Epithelial cell of proximal tubule (primary cell): ENCODE measurements around the gene KCTD10. TPM values are rescaled to one million over a fixed set of nuclear protein-coding genes. Genes with fewer than 3 reads are reported as not detected.

Experiments
- DNase-seq: peaks from one replicate; pipeline ENCODE4 v3.0.0-alpha.2; 2011; ENCODE audit warnings: low read depth
- H3K4me3 ChIP-seq: 2 replicates; pipeline ENCODE4 v1.5.1; 2011; ENCODE audit warnings: low read depth, mild to moderate bottlenecking, low read length
- total RNA-seq: library from RNA; depleted of rRNA; stranded (reverse); fragments of >200 nt; gene quantifications from 2 replicates; pipeline ENCODE4 v1.2.3, GENCODE V29; 2015
- TF ChIP-seq, protein P1 (sequence below): conservative IDR thresholded peaks from 2 replicates; pipeline ENCODE4 v1.5.1; 2012; ENCODE audit warnings: low read depth, mild to moderate bottlenecking, low read length

KCTD10 gene
- total RNA-seq, 1 donor from 2014 or later = 43.8 TPM

DNA sequence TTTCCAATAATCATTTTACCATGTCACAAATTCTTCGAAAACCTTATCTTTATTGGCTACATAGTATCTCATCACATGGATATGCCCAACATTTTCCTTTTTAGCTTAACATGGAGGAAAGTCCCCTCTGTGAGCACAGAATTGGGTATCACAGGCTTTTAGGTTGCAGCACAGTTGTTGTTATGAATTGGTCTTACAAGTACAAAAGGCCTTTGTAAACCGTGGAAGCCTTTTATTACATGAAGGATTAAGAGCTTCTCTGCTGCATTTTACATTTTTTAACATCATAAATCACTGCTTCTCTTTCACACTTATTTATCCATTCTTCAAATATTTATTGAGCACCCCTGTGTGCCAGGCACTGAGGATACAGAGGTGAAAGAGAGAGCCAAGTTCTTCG, 26.5 kb upstream of the KCTD10 start:
- TF ChIP-seq, protein P1, sequence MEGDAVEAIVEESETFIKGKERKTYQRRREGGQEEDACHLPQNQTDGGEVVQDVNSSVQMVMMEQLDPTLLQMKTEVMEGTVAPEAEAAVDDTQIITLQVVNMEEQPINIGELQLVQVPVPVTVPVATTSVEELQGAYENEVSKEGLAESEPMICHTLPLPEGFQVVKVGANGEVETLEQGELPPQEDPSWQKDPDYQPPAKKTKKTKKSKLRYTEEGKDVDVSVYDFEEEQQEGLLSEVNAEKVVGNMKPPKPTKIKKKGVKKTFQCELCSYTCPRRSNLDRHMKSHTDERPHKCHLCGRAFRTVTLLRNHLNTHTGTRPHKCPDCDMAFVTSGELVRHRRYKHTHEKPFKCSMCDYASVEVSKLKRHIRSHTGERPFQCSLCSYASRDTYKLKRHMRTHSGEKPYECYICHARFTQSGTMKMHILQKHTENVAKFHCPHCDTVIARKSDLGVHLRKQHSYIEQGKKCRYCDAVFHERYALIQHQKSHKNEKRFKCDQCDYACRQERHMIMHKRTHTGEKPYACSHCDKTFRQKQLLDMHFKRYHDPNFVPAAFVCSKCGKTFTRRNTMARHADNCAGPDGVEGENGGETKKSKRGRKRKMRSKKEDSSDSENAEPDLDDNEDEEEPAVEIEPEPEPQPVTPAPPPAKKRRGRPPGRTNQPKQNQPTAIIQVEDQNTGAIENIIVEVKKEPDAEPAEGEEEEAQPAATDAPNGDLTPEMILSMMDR = no peak
- DNase-seq = no peak
- no peak overlapping the region for H3K4me3 ChIP-seq

DNA sequence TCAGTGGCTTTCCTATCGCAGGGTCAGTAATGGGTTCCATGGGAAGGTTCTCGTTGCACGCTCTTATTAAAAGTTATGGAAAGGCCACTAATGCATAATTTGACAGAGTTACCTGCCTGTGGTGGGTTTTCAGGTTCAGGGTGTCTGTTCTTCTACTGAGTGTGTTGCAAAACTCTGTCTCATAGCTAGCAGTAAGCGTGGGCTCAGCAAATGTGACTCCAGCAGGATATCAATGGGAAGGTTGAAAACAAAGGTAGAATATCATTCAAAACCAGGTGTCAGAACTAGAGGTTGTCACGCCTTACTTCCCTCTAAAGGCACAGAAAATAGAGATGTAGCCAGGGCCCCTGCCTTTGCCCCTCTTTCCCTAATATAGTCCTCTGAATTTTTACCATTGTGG, 25.2 kb upstream of the KCTD10 start:
- TF ChIP-seq, protein P1 = no peak
- DNase-seq = no peak
- no peak overlapping the region for H3K4me3 ChIP-seq

DNA sequence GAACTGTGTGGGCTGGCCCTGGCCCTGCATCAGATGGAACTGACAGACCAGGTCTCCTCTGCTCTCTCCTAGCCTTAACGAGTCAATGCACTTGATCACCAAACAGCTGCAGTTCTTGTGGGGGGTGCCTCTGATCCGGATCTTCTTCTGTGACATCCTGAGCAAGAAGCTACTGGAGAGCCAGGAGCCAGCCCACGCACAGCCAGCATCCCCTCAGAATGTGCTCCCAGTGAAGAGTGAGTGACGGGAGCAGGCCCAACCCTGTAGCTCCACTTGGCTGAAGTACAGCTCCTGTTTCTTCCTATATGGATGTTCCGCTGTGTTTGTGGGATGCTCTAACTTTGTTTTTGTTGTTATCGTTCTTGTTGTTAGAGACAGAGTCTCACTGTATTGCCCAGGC, 24.2 kb upstream of the KCTD10 start:
- no peak for DNase-seq
- TF ChIP-seq, protein P1 = no peak
- no peak overlapping the region for H3K4me3 ChIP-seq

DNA sequence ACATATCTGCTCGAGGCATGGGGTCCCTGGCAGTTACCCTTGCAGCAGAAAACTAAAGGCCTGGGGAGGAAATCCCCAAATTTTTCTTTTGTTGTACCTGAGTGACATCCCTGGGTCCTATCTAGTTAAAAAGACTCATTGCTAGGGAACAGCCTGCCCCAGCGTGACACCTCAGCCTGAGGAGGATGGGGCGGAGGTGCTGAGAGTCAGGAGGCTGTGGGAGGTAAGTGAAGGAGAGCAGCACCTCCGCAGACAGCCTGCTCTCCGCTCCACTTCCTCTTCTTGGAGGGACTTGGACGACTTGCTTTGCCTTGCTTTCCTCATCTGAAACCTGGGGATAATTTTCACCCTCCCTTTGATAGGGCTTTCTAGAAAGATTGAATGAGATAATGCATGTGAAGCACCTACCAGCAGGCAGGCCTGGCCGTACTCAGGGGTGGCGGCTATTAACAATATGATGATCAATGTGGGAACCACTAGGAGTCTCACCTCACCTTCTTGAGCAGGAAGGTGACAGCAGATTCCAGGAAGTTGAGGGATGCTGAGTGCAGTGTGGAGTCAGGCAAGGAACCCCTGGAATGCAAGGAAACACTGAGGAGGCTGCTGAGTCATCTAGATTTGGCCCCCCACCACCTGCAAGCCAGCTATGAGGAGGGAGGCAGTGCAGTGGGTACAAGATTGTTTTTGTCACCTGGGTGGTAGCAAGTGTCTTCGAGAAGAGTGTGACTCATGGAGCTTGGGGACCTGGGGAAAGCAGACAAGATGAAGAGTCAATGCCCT, 23.5 kb upstream of the KCTD10 start:
- TF ChIP-seq, protein P1 = no peak
- H3K4me3 ChIP-seq = no peak overlapping the region
- no peak for DNase-seq

DNA sequence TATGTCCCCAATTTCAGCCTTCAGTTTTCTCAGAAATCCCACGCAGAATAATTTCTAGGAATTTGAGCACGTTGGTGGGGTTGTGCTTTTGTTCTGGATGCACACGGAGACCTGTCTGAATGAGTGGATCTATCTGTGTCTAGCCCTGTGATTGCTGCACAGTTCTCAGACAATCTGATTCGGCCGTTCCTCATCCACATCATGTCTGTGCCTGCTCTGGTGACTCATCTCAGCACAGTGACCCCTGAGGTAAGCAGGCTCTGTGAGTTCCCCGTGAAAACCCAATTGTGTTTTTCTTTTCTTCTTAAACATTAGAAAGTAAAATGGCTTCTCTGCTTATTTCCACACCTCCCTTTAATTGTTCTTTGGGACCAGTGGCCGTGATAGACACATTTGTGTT, 20.6 kb upstream of the KCTD10 start:
- DNase-seq = no peak
- no peak overlapping the region for H3K4me3 ChIP-seq
- TF ChIP-seq, protein P1 = no peak

DNA sequence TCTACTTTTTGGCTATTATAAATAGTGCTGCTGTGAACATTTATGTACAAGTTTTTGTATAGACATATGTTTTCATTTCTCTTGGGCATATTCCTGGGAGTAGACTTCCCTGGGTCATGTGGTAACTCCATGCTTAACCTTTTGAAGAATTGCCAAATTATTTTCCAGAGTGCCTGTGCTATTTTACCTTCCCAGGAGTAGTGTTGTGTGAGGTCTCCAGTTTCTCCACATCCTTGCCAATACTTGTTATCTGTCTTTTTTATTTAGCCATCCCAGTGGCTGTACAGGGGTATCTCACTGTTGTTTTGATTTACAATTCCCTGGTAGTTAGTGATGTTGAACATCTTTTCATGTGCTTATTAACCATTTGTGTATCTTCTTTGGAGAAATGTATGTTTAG, 19.2 kb upstream of the KCTD10 start:
- H3K4me3 ChIP-seq = no peak overlapping the region
- no peak for DNase-seq
- TF ChIP-seq, protein P1 = no peak

DNA sequence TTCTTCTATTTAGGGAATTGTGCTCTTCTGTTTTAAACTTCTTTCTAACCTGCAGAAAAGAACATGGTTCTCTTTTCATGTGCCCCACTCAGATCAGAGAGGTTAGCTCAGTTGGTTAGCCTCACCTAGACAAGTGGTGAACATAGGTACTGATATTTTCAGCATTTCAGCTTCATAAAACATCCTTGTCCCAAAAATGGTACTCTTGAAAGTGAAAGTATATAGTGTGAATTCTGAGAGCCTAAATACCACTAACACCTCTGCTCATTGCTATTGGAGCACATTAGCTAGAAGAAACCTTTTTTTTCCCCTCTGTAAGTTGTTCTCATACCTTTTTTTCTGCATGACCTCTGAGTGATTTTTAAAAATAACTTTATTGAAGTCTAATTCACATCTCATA, 17.9 kb upstream of the KCTD10 start:
- DNase-seq = no peak
- H3K4me3 ChIP-seq = no peak overlapping the region
- TF ChIP-seq, protein P1 = no peak
